SK-N-SH (cell line): ENCODE data around the gene ANKRD60. TPM values are rescaled to one million over a fixed set of nuclear protein-coding genes. Genes with fewer than 3 reads are reported as not detected.

ENCODE experiments used
- CTCF ChIA-PET: fragments of 300-600, 350-600 bp; formaldehyde crosslinking; extraction: SDS; loops from one replicate; lab custom pipeline; 2021; lab: Yijun Ruan, JAX
- POLR2A ChIA-PET: fragments of 350-600 bp; sonication (Branson Sonifier 250); formaldehyde crosslinking; extraction: SDS; loops from one replicate; lab custom pipeline; 2020; ENCODE audit warnings: antibody characterized with exemption, inconsistent platforms; lab: Yijun Ruan, JAX
- DNase-seq: peaks from one replicate; pipeline ENCODE4 v3.0.0; 2012
- H2AFZ ChIP-seq: fragments of 200-600 bp; sonication (generic); 2 replicates; pipeline ENCODE4 v1.8.1; 2016; ENCODE audit warnings: antibody characterized with exemption, mild to moderate bottlenecking, low read depth
- H3F3A ChIP-seq: fragments of 200-600 bp; sonication (generic); replicated peaks from 2 replicates; pipeline ENCODE3; 2016; ENCODE audit warnings: antibody characterized with exemption, mild to moderate bottlenecking; ENCODE audit not compliant: insufficient read depth
- H3K27ac ChIP-seq, 2 experiments: fragments of 200-500 bp in 1 of 2; fragments of 200-600 bp in 1 of 2; sonication (Bioruptor generic) in 1 of 2; sonication (generic), shearing (Covaris generic) in 1 of 2; 2 replicates each; pipeline versions ENCODE4 v1.5.1 to v1.6.1; 2014 to 2016; ENCODE audit warnings: low read depth in 2 of 2, inconsistent platforms in 1 of 2, low read length in 1 of 2, mild to moderate bottlenecking in 1 of 2, mixed read lengths in 1 of 2
- H3K27me3 ChIP-seq: fragments of 200-600 bp; sonication (generic), shearing (Covaris generic); 2 replicates; pipeline ENCODE4 v1.6.1; 2016; ENCODE audit warnings: mixed run types; ENCODE audit not compliant: insufficient read depth
- H3K36me3 ChIP-seq, 2 experiments: fragments of 200-500 bp in 1 of 2; fragments of 200-600 bp in 1 of 2; sonication (Bioruptor generic) in 1 of 2; sonication (generic) in 1 of 2; replicated peaks in 1 of 2; 2 replicates each; pipeline versions ENCODE3 to v1.5.1; 2014 to 2016; ENCODE audit warnings: low read length in 1 of 2, mild to moderate bottlenecking in 1 of 2; ENCODE audit not compliant: insufficient read depth in 2 of 2, control insufficient read depth in 1 of 2
- H3K4me1 ChIP-seq, 2 experiments: fragments of 200-500 bp in 1 of 2; fragments of 200-600 bp in 1 of 2; sonication (Bioruptor generic) in 1 of 2; sonication (generic), shearing (Covaris generic) in 1 of 2; 2 replicates each; pipeline versions ENCODE4 v1.5.1 to v1.6.1; 2014 to 2016; ENCODE audit warnings: low read depth in 1 of 2, low read length in 1 of 2, mixed run types in 1 of 2; ENCODE audit not compliant: insufficient read depth in 2 of 2, control insufficient read depth in 1 of 2
- H3K4me2 ChIP-seq: fragments of 200-600 bp; sonication (generic), shearing (Covaris generic); 2 replicates; pipeline ENCODE4 v1.6.1; 2017; ENCODE audit warnings: mixed run types
- H3K4me3 ChIP-seq, 2 experiments: fragments of 200-500 bp in 1 of 2; fragments of 200-600 bp in 1 of 2; sonication (Bioruptor generic) in 1 of 2; sonication (generic), shearing (Covaris generic) in 1 of 2; 2 replicates each; pipeline versions ENCODE4 v1.5.1 to v1.8.1; 2014 to 2016; ENCODE audit warnings: low read depth in 2 of 2, inconsistent platforms in 1 of 2, low read length in 1 of 2, mild to moderate bottlenecking in 1 of 2, mixed read lengths in 1 of 2, moderate library complexity in 1 of 2
- H3K79me2 ChIP-seq: fragments of 200-600 bp; sonication (generic); 2 replicates; pipeline ENCODE4 v1.8.1; 2017; ENCODE audit warnings: mild to moderate bottlenecking; ENCODE audit not compliant: insufficient read depth
- H3K9ac ChIP-seq: fragments of 200-600 bp; sonication (generic); 2 replicates; pipeline ENCODE4 v1.6.1; 2017; ENCODE audit warnings: mixed run types
- H3K9me2 ChIP-seq: fragments of 200-600 bp; sonication (generic); 2 replicates; pipeline ENCODE4 v1.6.1; 2017; ENCODE audit warnings: mixed run types
- H3K9me3 ChIP-seq: fragments of 200-600 bp; sonication (generic); 2 replicates; pipeline ENCODE4 v1.6.1; 2017; ENCODE audit warnings: mixed run types, mild to moderate bottlenecking, moderate library complexity
- H4K20me1 ChIP-seq: fragments of 200-600 bp; sonication (generic); 2 replicates; pipeline ENCODE4 v1.6.1; 2017; ENCODE audit warnings: mild to moderate bottlenecking, mixed run types; ENCODE audit not compliant: insufficient read depth
- CHD2 ChIP-seq: fragments of 150-350 bp; IDR thresholded peaks from 2 replicates; pipeline ENCODE4 v1.6.1; 2018; ENCODE audit warnings: low read length; ENCODE audit not compliant: partially characterized antibody
- CTCF ChIP-seq: fragments of 200-600 bp; sonication (generic); IDR thresholded peaks from 2 replicates; pipeline ENCODE4 v1.6.1; 2017; ENCODE audit warnings: antibody characterized with exemption, mild to moderate bottlenecking, moderate library complexity
- ELF1 ChIP-seq: IDR thresholded peaks from 2 replicates; pipeline ENCODE4 v1.4.0; 2012
- FOSL2 ChIP-seq: IDR thresholded peaks from 2 replicates; pipeline ENCODE4 v1.4.0; 2012; ENCODE audit warnings: low read depth, mild to moderate bottlenecking, moderate library complexity, borderline replicate concordance
- GABPA ChIP-seq: IDR thresholded peaks from 2 replicates; pipeline ENCODE4 v1.4.0; 2012; ENCODE audit warnings: low read depth, mild to moderate bottlenecking
- GATA2 ChIP-seq: sonication (generic); formaldehyde crosslinking; IDR thresholded peaks from 2 replicates; pipeline ENCODE4 v1.5.0; 2020; ENCODE audit warnings: mild to moderate bottlenecking, missing genetic modification reagents
- IRF3 ChIP-seq: fragments of 150-350 bp; IDR thresholded peaks from 2 replicates; pipeline ENCODE4 v1.6.1; 2016; ENCODE audit warnings: mild to moderate bottlenecking, low read depth, low read length
- MAX ChIP-seq: IDR thresholded peaks from 2 replicates; pipeline ENCODE4 v1.4.0; 2012; ENCODE audit warnings: low read depth
- MXI1 ChIP-seq: IDR thresholded peaks from 2 replicates; pipeline ENCODE4 v1.6.1; 2012; ENCODE audit warnings: mild to moderate bottlenecking, low read depth, low read length, improper control_type of control experiment
- RAD21 ChIP-seq: IDR thresholded peaks from 2 replicates; pipeline ENCODE4 v1.6.1; 2012; ENCODE audit warnings: mild to moderate bottlenecking, low read length
- RCOR1 ChIP-seq: fragments of 150-350 bp; IDR thresholded peaks from 2 replicates; pipeline ENCODE4 v1.6.1; 2017; ENCODE audit warnings: antibody characterized with exemption, low read length
- RFX5 ChIP-seq: IDR thresholded peaks from 2 replicates; pipeline ENCODE4 v1.6.1; 2012; ENCODE audit warnings: mild to moderate bottlenecking, improper control_type of control experiment, low read length
- TEAD4 ChIP-seq: IDR thresholded peaks from 2 replicates; pipeline ENCODE4 v1.4.0; 2012; ENCODE audit warnings: mild to moderate bottlenecking, borderline replicate concordance; ENCODE audit not compliant: insufficient read depth
- USF1 ChIP-seq: IDR thresholded peaks from 2 replicates; pipeline ENCODE4 v1.4.0; 2012; ENCODE audit warnings: low read depth, borderline replicate concordance
- USF2 ChIP-seq: fragments of 150-350 bp; IDR thresholded peaks from 2 replicates; pipeline ENCODE4 v1.6.1; 2017; ENCODE audit warnings: antibody characterized with exemption, low read length, low read depth, borderline replicate concordance
- ZBTB33 ChIP-seq: IDR thresholded peaks from 2 replicates; pipeline ENCODE4 v1.4.0; 2012; ENCODE audit warnings: low read depth, borderline replicate concordance
- WGBS: methylation state at CpG from one replicate; pipeline ENCODE4 v1.1.6; 2017; ENCODE audit warnings: low lambda C conversion rate; 5-methylcytosine and 5-hydroxymethylcytosine counted together
- polyA plus RNA-seq, 3 experiments: library from polyadenylated mRNA; depleted of rRNA; stranded (reverse); fragments of >200 nt; gene quantifications; 2 replicates each; pipeline ENCODE4 v1.2.3, GENCODE V29; 2012

Gene ANKRD60
- polyA plus RNA-seq, 1 of the 3 experiments (the other 2 are of a cell fraction) = not detected

GRCh38 chr20:58243653-58244410 lies 15.4 kb upstream of the ANKRD60 start:
- peaks cover 37 to 44% of the 10 kb centered on the region in 2 experiments for H3K36me3 ChIP-seq
- no peaks in the 10 kb centered on the region for H3K27me3 ChIP-seq
- H3K79me2 ChIP-seq = no peaks in the 10 kb centered on the region
- ChIA-PET CTCF (interaction anchor here (0.5 to 3.0 kb wide), 6 partner anchors 10 to 1212 kb away, joined by 3 to 17 read pairs (median 6); partner anchors contain the start of gene STX16), POLR2A (no interaction called here)
- WGBS = 82% methylated on average over 9 of the region's 9 CpGs
- TF ChIP-seq RFX5 (no peak), USF1 (no peak), MAX (no peak), FOSL2 (no peak), USF2 (no peak), ZBTB33 (no peak), GATA2 (CRISPR knock-in tag) (no peak), RCOR1 (no peak), GABPA (no peak), TEAD4 (no peak), CHD2 (no peak), RAD21 (no peak), CTCF (no peak), MXI1 (no peak), ELF1 (no peak), IRF3 (no peak)
- no peak overlapping the region for H3K4me2 ChIP-seq
- H3K9me3 ChIP-seq = no peaks in the 10 kb centered on the region
- no peak overlapping the region for H3K9ac ChIP-seq
- H3F3A ChIP-seq = peaks cover 4% of the 10 kb centered on the region
- no peak overlapping the region for H3K4me3 ChIP-seq
- H3K27ac ChIP-seq = no peak overlapping the region
- H2AFZ ChIP-seq = no peak overlapping the region
- no peaks in the 10 kb centered on the region for H3K9me2 ChIP-seq
- DNase-seq = no peak
- H3K4me1 ChIP-seq = peaks cover 7 to 10% of the 10 kb centered on the region in 2 experiments; a peak in 2 of 4 replicates
- H4K20me1 ChIP-seq = no peaks in the 10 kb centered on the region
